OCI-LY3 (cell line): ENCODE measurements around the gene SH3RF3.

ENCODE experiments used
- H2AFZ ChIP-seq: fragments of 200-600, 300-600 bp; shearing (Covaris generic); 2 replicates; pipeline ENCODE4 v1.6.0; 2014; ENCODE audit warnings: antibody characterized with exemption, low read depth, low read length
- H3K27ac ChIP-seq: fragments of 200-600, 300-600 bp; sonication (generic); 2 replicates; pipeline ENCODE4 v1.5.1; 2014; ENCODE audit warnings: mild to moderate bottlenecking, low read length, moderate library complexity, mixed read lengths
- H3K27me3 ChIP-seq: fragments of 200-600, 300-600 bp; sonication (generic); 2 replicates; pipeline ENCODE4 v1.6.1; 2014; ENCODE audit warnings: low read depth, low read length, mixed read lengths
- H3K36me3 ChIP-seq: fragments of 200-600, 300-600 bp; sonication (generic); replicated peaks from 2 replicates; pipeline ENCODE3; 2014; ENCODE audit warnings: low read depth, low read length, mixed read lengths
- H3K4me1 ChIP-seq: fragments of 300-600, 200-600 bp; sonication (generic); 2 replicates; pipeline ENCODE4 v1.6.1; 2014; ENCODE audit warnings: low read length, mixed read lengths
- H3K4me2 ChIP-seq: fragments of 200-600, 300-600 bp; sonication (generic); 2 replicates; pipeline ENCODE4 v1.6.1; 2014; ENCODE audit warnings: low read length, mixed read lengths
- H3K4me3 ChIP-seq: fragments of 300-600, 200-600 bp; sonication (generic); 2 replicates; pipeline ENCODE4 v1.5.1; 2014; ENCODE audit warnings: antibody characterized with exemption, mild to moderate bottlenecking, low read length, moderate library complexity
- H3K79me2 ChIP-seq: fragments of 300-600, 200-600 bp; shearing (Covaris generic); 2 replicates; pipeline ENCODE4 v1.6.1; 2014; ENCODE audit warnings: mild to moderate bottlenecking, low read length, mixed read lengths
- H3K9ac ChIP-seq: fragments of 300-600, 200-600 bp; shearing (Covaris generic); 2 replicates; pipeline ENCODE4 v1.6.0; 2014; ENCODE audit warnings: mild to moderate bottlenecking, low read length, moderate library complexity
- H3K9me3 ChIP-seq: fragments of 200-600, 300-600 bp; shearing (Covaris generic); 2 replicates; pipeline ENCODE4 v1.6.1; 2014; ENCODE audit warnings: low read length, mixed read lengths; ENCODE audit not compliant: insufficient read depth
- H4K20me1 ChIP-seq: fragments of 200-600, 300-600 bp; sonication (generic); 2 replicates; pipeline ENCODE4 v1.6.1; 2016; ENCODE audit warnings: low read length, mixed read lengths; ENCODE audit not compliant: insufficient read depth
- EZH2phosphoT487 ChIP-seq: fragments of 200-600 bp; shearing (Covaris generic); IDR thresholded peaks from 2 replicates; pipeline ENCODE4 v1.6.1; 2018; ENCODE audit warnings: antibody characterized with exemption, mixed run types, low read depth
- TF ChIP-seq, protein P1 (sequence below): fragments of 200-600, 300-600 bp; sonication (generic); IDR thresholded peaks from 2 replicates; pipeline ENCODE4 v1.5.1; 2014; ENCODE audit warnings: antibody characterized with exemption, low read length, low read depth

SH3RF3 gene

GRCh38 chr2:109382951-109383350 lies 253.9 kb downstream of the SH3RF3 start:
- H4K20me1 ChIP-seq = no peaks in the 10 kb centered on the region
- no peak overlapping the region for H2AFZ ChIP-seq
- H3K36me3 ChIP-seq = no peaks in the 10 kb centered on the region
- H3K27me3 ChIP-seq = peaks cover 9% of the 10 kb centered on the region; the same call in 1 of the 2 replicates
- H3K4me1 ChIP-seq = no peaks in the 10 kb centered on the region
- H3K9me3 ChIP-seq = no peaks in the 10 kb centered on the region
- H3K79me2 ChIP-seq = no peaks in the 10 kb centered on the region
- no peak overlapping the region for H3K27ac ChIP-seq
- no peak overlapping the region for H3K4me2 ChIP-seq
- TF ChIP-seq, protein P1, sequence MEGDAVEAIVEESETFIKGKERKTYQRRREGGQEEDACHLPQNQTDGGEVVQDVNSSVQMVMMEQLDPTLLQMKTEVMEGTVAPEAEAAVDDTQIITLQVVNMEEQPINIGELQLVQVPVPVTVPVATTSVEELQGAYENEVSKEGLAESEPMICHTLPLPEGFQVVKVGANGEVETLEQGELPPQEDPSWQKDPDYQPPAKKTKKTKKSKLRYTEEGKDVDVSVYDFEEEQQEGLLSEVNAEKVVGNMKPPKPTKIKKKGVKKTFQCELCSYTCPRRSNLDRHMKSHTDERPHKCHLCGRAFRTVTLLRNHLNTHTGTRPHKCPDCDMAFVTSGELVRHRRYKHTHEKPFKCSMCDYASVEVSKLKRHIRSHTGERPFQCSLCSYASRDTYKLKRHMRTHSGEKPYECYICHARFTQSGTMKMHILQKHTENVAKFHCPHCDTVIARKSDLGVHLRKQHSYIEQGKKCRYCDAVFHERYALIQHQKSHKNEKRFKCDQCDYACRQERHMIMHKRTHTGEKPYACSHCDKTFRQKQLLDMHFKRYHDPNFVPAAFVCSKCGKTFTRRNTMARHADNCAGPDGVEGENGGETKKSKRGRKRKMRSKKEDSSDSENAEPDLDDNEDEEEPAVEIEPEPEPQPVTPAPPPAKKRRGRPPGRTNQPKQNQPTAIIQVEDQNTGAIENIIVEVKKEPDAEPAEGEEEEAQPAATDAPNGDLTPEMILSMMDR = no peak
- no peak for TF ChIP-seq EZH2phosphoT487
- no peak overlapping the region for H3K9ac ChIP-seq
- H3K4me3 ChIP-seq = no peak overlapping the region

- Histone ChIP-seq H3K9ac (no peak overlapping the region), H4K20me1 (no peaks in the 10 kb centered on the region), H3K79me2 (no peaks in the 10 kb centered on the region), H3K4me1 (no peaks in the 10 kb centered on the region), H3K36me3 (no peaks in the 10 kb centered on the region), H3K27ac (no peak overlapping the region), H2AFZ (no peak overlapping the region), H3K4me2 (no peak overlapping the region), H3K27me3 (peaks cover 13% of the 10 kb centered on the region; the same call in 1 of the 2 replicates), H3K9me3 (no peaks in the 10 kb centered on the region), H3K4me3 (no peak overlapping the region)
- TF ChIP-seq, protein P1 = no peak
- TF ChIP-seq EZH2phosphoT487 = no peak
Observed at GRCh38 chr2:109383505-109384307, 254.7 kb downstream of the SH3RF3 start.

- no peak overlapping the region for H3K27ac ChIP-seq
- H3K9me3 ChIP-seq = no peaks in the 10 kb centered on the region
- no peaks in the 10 kb centered on the region for H4K20me1 ChIP-seq
- H2AFZ ChIP-seq = no peak overlapping the region
- peaks cover 8% of the 10 kb centered on the region; the same call in 1 of the 2 replicates for H3K27me3 ChIP-seq
- no peak overlapping the region for H3K9ac ChIP-seq
- no peak for TF ChIP-seq EZH2phosphoT487
- TF ChIP-seq, protein P1 = no peak
- H3K79me2 ChIP-seq = no peaks in the 10 kb centered on the region
- no peaks in the 10 kb centered on the region for H3K36me3 ChIP-seq
- H3K4me3 ChIP-seq = no peak overlapping the region
- no peaks in the 10 kb centered on the region for H3K4me1 ChIP-seq
- no peak overlapping the region for H3K4me2 ChIP-seq
Observed at GRCh38 chr2:109384308-109385271, 255.6 kb downstream of the SH3RF3 start.

- no peak for TF ChIP-seq EZH2phosphoT487
- TF ChIP-seq, protein P1 = no peak
- Histone ChIP-seq H3K4me2 (no peak overlapping the region), H3K9me3 (no peaks in the 10 kb centered on the region), H3K27me3 (0 out of 2 replicates have a peak, but pooled peaks cover 10% of the 10 kb centered on the region), H3K36me3 (no peaks in the 10 kb centered on the region), H3K9ac (no peak overlapping the region), H3K4me3 (no peak overlapping the region), H3K4me1 (no peaks in the 10 kb centered on the region), H4K20me1 (no peaks in the 10 kb centered on the region), H3K27ac (no peak overlapping the region), H2AFZ (no peak overlapping the region), H3K79me2 (no peaks in the 10 kb centered on the region)
Observed at GRCh38 chr2:109385506-109385905, 256.5 kb downstream of the SH3RF3 start.
